Left renal pelvis (tissue), 4 donors: Measurements from ENCODE around the gene FGF11. TPM values are rescaled to one million over a fixed set of nuclear protein-coding genes. Genes with fewer than 3 reads are reported as not detected.
"Not testable (repeated sequence)": the region's sequence is repeated elsewhere in the genome, so short reads cannot be mapped to it uniquely, and the experiment has no call there.

Experiments used
- DNase-seq, 4 donors: peaks; one replicate each; pipeline ENCODE4 v3.0.0-alpha.2; 2013; ENCODE audit warnings: low read depth in 4 of 4, low spot score in 3 of 4
- polyA plus RNA-seq, 4 donors: library from polyadenylated mRNA; unstranded; fragments of 120-200 nt; gene quantifications; one replicate each; pipeline ENCODE4 v1.2.1, GENCODE V29; 2013; ENCODE audit not compliant: insufficient read length in 4 of 4

FGF11 gene
- polyA plus RNA-seq, 4 donors = 5.6 to 17.1 (median 8.5) TPM

- no peak for DNase-seq
Measured at GRCh38 chr17:7445619-7445968, 6.3 kb downstream of the FGF11 start.

GRCh38 chr17:7448461-7448860 lies 9.1 kb downstream of the FGF11 start:
- no peak for DNase-seq

GRCh38 chr17:7459961-7460545 lies 20.7 kb downstream of the FGF11 start:
- no peak for DNase-seq

GRCh38 chr17:7460850-7461660 lies 21.7 kb downstream of the FGF11 start:
- no peak for DNase-seq

- no peak for DNase-seq
Measured at GRCh38 chr17:7462474-7463371, 23.4 kb downstream of the FGF11 start.

GRCh38 chr17:7463372-7463846 lies 24.1 kb downstream of the FGF11 start:
- no peak for DNase-seq

GRCh38 chr17:7464081-7464480 lies 24.8 kb downstream of the FGF11 start:
- DNase-seq = no peak

GRCh38 chr17:7465597-7466275 lies 26.4 kb downstream of the FGF11 start:
- no peak for DNase-seq

- DNase-seq = no peak
Measured at GRCh38 chr17:7466318-7466638, 27.0 kb downstream of the FGF11 start.

- DNase-seq = no peak
Measured at GRCh38 chr17:7466639-7467341, 27.5 kb downstream of the FGF11 start.

- DNase-seq = no peak
Measured at GRCh38 chr17:7467498-7467897, 28.2 kb downstream of the FGF11 start.

- DNase-seq = no peak
Measured at GRCh38 chr17:7468290-7468689, 29.0 kb downstream of the FGF11 start.

- no peak for DNase-seq
Measured at GRCh38 chr17:7468804-7469389, 29.6 kb downstream of the FGF11 start.

- not testable (repeated sequence) for DNase-seq
Measured at GRCh38 chr17:7469843-7470242, 30.5 kb downstream of the FGF11 start.

- DNase-seq = not testable (repeated sequence)
Measured at GRCh38 chr17:7470457-7470973, 31.2 kb downstream of the FGF11 start.

GRCh38 chr17:7471729-7472128 lies 32.4 kb downstream of the FGF11 start:
- no peak for DNase-seq

GRCh38 chr17:7474767-7475166 lies 35.5 kb downstream of the FGF11 start:
- DNase-seq = not testable (repeated sequence)

- no peak for DNase-seq
Measured at GRCh38 chr17:7475764-7476422, 36.6 kb downstream of the FGF11 start.

GRCh38 chr17:7476494-7476893 lies 37.2 kb downstream of the FGF11 start:
- no peak for DNase-seq
